Stimulated activated naive CD8-positive, alpha-beta T cell treated with anti-CD3 and anti-CD28 coated beads, Interleukin-15, Interleukin-2, amounts not matched to agents 100 U/mL and 50 U/mL, for 24 hours (primary cell): ENCODE results near the gene C16orf90.

ENCODE experiments used
- ATAC-seq: fragments of 150-1000 bp; cut with Tn5 transposase; one replicate; pipeline ENCODE4 v1.10.0; 2021
- DNase-seq: peaks from one replicate; pipeline ENCODE4 v3.0.0; 2021

Gene C16orf90

GRCh38 chr16:3461151-3461550 lies 34.1 kb downstream of the C16orf90 start:
- ATAC-seq (peak; percentile 17), DNase-seq (peak; percentile 68)

DNA sequence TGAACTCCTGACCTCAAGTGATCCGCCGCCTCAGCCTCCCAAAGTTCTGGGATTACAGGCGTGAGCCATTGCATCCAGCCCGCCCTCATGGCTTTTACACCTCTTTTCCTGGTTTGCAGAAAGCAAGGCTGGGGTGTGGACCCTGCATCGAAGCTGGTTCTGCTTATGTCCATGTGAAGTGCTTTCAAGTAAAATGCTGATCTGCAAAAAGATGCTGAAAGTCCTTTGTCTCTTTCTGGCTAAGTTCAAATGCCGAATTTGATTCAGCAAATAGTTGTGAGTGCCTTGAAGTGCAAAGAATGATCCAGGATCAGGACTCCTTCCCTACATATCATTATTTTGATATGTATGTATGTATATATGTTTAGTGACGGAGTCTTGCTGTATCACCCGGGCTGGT lies 34.7 kb downstream of the C16orf90 start:
- ATAC-seq: no peak
- no peak for DNase-seq

DNA sequence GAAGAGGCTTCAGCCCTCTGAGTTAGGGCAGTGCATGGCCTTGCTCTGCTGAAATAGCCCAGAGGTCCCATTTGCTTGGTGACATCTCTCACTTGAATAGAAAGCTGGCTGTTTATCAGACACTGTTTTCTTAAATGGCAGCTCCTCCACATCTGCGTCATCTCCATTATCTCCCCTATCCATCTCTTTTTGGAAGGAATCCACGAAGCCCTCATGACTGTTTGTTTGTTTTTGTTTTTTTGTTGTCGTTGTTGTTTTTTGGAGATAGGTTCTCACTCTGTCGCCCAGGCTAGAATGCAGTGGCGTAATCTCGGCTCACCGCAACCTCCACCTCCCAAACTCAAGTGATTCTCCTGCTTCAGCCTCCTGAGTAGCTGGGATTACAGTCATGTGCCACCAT lies 35.2 kb downstream of the C16orf90 start:
- no peak for ATAC-seq
- DNase-seq: no peak

DNA sequence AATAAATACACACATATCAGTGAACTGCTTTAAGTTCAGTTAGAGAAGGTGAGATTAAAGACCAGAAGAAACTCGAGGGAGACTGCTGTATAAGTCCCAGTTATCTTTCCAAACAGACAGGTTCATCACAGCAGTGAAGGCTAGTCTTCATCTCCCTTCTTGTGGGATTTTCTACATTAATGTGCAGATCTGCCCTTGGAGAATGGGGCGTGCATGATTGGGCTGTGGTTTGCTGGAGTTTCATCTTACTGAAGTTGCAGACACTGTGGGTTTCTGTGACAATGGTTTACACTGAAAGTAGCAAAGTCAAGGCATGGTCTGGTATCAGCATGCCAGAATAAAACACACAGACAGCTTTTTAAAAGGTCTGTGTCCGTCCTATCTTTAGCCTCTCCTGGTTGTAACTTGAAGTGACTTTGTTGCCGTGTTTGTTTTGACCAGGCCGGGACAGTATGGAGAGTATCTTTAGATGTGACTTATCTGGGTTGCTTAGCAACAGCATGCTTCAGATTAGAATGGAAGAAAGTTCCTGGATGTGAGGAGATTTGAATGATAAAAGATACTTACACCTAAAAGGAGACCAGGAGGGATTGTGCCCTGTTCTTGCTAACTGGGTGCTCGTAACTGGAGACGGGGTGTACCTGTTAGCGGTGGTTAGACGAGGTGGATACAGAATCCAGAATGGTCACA lies 35.7 kb downstream of the C16orf90 start:
- peak; percentile 36 for ATAC-seq

GRCh38 chr16:3458852-3459361 lies 36.4 kb downstream of the C16orf90 start:
- peak; percentile 16 for ATAC-seq
- DNase-seq: no peak

More for the DNA sequence above, 35.7 kb downstream of the C16orf90 start:
- DNase-seq: no peak

- ATAC-seq (no peak), DNase-seq (peak; percentile 28)
Measured at GRCh38 chr16:3458278-3458851, 36.9 kb downstream of the C16orf90 start.

- peak; percentile 92 for DNase-seq
- ATAC-seq: peak; percentile 87
Measured at GRCh38 chr16:3457434-3458252, 37.6 kb downstream of the C16orf90 start.

GRCh38 chr16:3454631-3455147 lies 40.6 kb downstream of the C16orf90 start:
- ATAC-seq: no peak
- DNase-seq: no peak

DNA sequence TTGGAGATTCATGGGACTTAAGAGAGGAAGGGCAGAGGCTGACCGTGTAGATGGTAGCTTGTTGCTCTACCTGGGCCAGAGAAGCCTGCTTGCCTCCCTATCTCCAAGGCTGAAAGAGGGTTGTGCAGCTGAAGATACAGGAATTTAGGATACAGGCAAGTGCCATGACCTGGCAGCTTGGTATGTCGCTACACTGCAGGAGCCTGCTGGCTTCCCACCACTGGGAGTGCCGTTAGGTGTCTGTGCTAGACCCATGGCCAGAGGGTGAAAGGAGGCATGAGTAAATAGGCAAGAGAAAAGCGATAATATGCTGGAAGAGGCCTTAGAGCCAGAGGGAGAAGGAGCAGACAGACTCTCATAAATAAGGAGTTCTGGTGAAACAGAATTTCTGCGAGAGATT lies 41.2 kb downstream of the C16orf90 start:
- no peak for DNase-seq
- ATAC-seq: no peak

GRCh38 chr16:3444032-3444388 lies 51.3 kb downstream of the C16orf90 start:
- ATAC-seq (peak; percentile 65), DNase-seq (peak; percentile 36)
